ACHN (cell line): ENCODE results near the gene FYB2.

Experiments used
- DNase-seq: peaks from one replicate; pipeline ENCODE4 v3.0.0-alpha.2; 2015
- in situ Hi-C: cut with HindIII; loops from 2 replicates; pipeline ENCODE4 v1.10.0; 2017; ENCODE audit warnings: low sequenced_read_pairs, low pct_ligation_motif_present, low pct_unique_long_range_greater_than_20kb

Gene FYB2

GRCh38 chr1:56837244-56837939 is 18.2 kb upstream of the FYB2 start:
- peak; percentile 75 for DNase-seq
- in situ Hi-C loops, result no loop called here

GRCh38 chr1:56836359-56836758 is 17.2 kb upstream of the FYB2 start:
- in situ Hi-C loops, result no loop called here
- no peak for DNase-seq

- in situ Hi-C loops, result no loop called here
- DNase-seq, result no peak
Observed at GRCh38 chr1:56835657-56836056, 16.5 kb upstream of the FYB2 start.

GRCh38 chr1:56834137-56834900 is 15.1 kb upstream of the FYB2 start:
- in situ Hi-C loops, result no loop called here

GRCh38 chr1:56833088-56833487 is 13.9 kb upstream of the FYB2 start:
- in situ Hi-C loops, result no loop called here

More at GRCh38 chr1:56834137-56834900, 15.1 kb upstream of the FYB2 start:
- DNase-seq, result no peak

GRCh38 chr1:56831871-56832693 is 12.9 kb upstream of the FYB2 start:
- DNase-seq, result peak; percentile 71
- in situ Hi-C loops, result no loop called here

More at GRCh38 chr1:56833088-56833487, 13.9 kb upstream of the FYB2 start:
- DNase-seq, result no peak

GRCh38 chr1:56830052-56830451 is 10.8 kb upstream of the FYB2 start:
- in situ Hi-C loops, result no loop called here
- DNase-seq, result no peak

GRCh38 chr1:56827711-56828110 is 8.5 kb upstream of the FYB2 start:
- DNase-seq, result no peak
- in situ Hi-C loops, result no loop called here

- DNase-seq, result no peak
- in situ Hi-C loops, result no loop called here
Observed at GRCh38 chr1:56825436-56825835, 6.2 kb upstream of the FYB2 start.

- in situ Hi-C loops, result no loop called here
Observed at GRCh38 chr1:56824938-56825337, 5.7 kb upstream of the FYB2 start.

GRCh38 chr1:56824271-56824670 is 5.1 kb upstream of the FYB2 start:
- DNase-seq, result no peak
- in situ Hi-C loops, result no loop called here

More at GRCh38 chr1:56824938-56825337, 5.7 kb upstream of the FYB2 start:
- DNase-seq, result no peak

- in situ Hi-C loops, result no loop called here
- no peak for DNase-seq
Observed at GRCh38 chr1:56821462-56821797, 2.2 kb upstream of the FYB2 start.

- in situ Hi-C loops, result no loop called here
- peak; percentile 67 for DNase-seq
Observed at GRCh38 chr1:56820755-56821461, 1.7 kb upstream of the FYB2 start.

- no peak for DNase-seq
- in situ Hi-C loops, result no loop called here
Observed at GRCh38 chr1:56817716-56818463, 1.3 kb downstream of the FYB2 start.

- no peak for DNase-seq
- in situ Hi-C loops, result no loop called here
Observed at GRCh38 chr1:56816909-56817308, 2.3 kb downstream of the FYB2 start.

- DNase-seq, result no peak
- in situ Hi-C loops, result no loop called here
Observed at GRCh38 chr1:56816264-56816663, 2.9 kb downstream of the FYB2 start.

- in situ Hi-C loops, result no loop called here
- no peak for DNase-seq
Observed at GRCh38 chr1:56814205-56814604, 5.0 kb downstream of the FYB2 start.

- no peak for DNase-seq
- in situ Hi-C loops, result no loop called here
Observed at GRCh38 chr1:56811331-56811730, 7.9 kb downstream of the FYB2 start.
